Ovary (tissue), 9 donors: ENCODE data around the gene NUDT9. TPM values are rescaled to one million over a fixed set of nuclear protein-coding genes. Genes with fewer than 3 reads are reported as not detected.

Experiments
- DNase-seq, 5 donors: peaks; one replicate each; pipeline ENCODE4 v3.0.0-alpha.2; 2019 to 2020
- H3K27ac ChIP-seq, 2 donors: fragments of 200-600 bp; one replicate each; pipeline versions ENCODE4 v1.5.1 to v1.8.0; 2019 to 2022
- H3K27me3 ChIP-seq: fragments of 200-600 bp; one replicate; pipeline ENCODE4 v1.8.0; 2022
- H3K36me3 ChIP-seq: fragments of 200-600 bp; sonication (generic); one replicate; pipeline ENCODE4 v1.5.1; 2019
- H3K4me1 ChIP-seq: one replicate; pipeline ENCODE4 v1.8.1; 2013; ENCODE audit warnings: mild to moderate bottlenecking, moderate library complexity; ENCODE audit not compliant: insufficient read depth
- H3K4me3 ChIP-seq: fragments of 200-600 bp; sonication (generic); one replicate; pipeline ENCODE4 v1.5.1; 2017
- H3K9me3 ChIP-seq, 2 donors: fragments of 200-600 bp in 1 of 2; sonication (generic) in 1 of 2; one replicate each; pipeline versions ENCODE4 v1.5.1 to v1.8.1; 2013 to 2019; ENCODE audit warnings: mild to moderate bottlenecking in 1 of 2, moderate library complexity in 1 of 2
- EP300 ChIP-seq: sonication (generic); formaldehyde crosslinking; IDR thresholded peaks from one replicate; pipeline ENCODE4 v1.6.1; 2017; ENCODE audit warnings: antibody characterized with exemption
- POLR2A ChIP-seq: fragments of 450-650 bp; IDR thresholded peaks from one replicate; pipeline ENCODE4 v1.6.1; 2017; ENCODE audit warnings: antibody characterized with exemption, mild to moderate bottlenecking, moderate library complexity
- WGBS, 3 donors: extraction: QIAGEN DNeasy Blood & Tissue Kit in 1 of 3; methylation state at CpG; one replicate each; pipeline versions ENCODE4 v1.1.5 to v1.1.7; 2013 to 2017; 5-methylcytosine and 5-hydroxymethylcytosine counted together
- intact Hi-C, 4 donors: fragments of 100-400 bp; cut with DNase I; formaldehyde crosslinking; loops; one replicate each; pipeline versions ENCODE4 v1.11.0 to v1.15.1; 2022 to 2023
- polyA plus RNA-seq, 2 donors: library from polyadenylated mRNA; stranded (reverse); fragments of 200-250 nt in 1 of 2; fragments of 350-450 nt in 1 of 2; fragmentation: Illumina TruSeq in 1 of 2; extraction: RNeasy Lipid Tissue Mini Kit (QIAGEN cat#74804) in 1 of 2; gene quantifications; one replicate each; pipeline ENCODE4 v1.2.3, GENCODE V29; 2013 to 2014
- total RNA-seq, 7 donors: library from RNA; depleted of rRNA in 2 of 7; stranded (reverse); fragments of >200 nt in 2 of 7; fragmentation: NEBNext Ultra II Directional in 3 of 7; extraction: Animal tissue kit (Norgen Biotek cat#: 25700) in 3 of 7; gene quantifications; one replicate each; pipeline versions ENCODE4 v1.1.0 to v1.2.4, GENCODE V29; 2016 to 2023
- TF ChIP-seq, protein P1 (sequence below), 3 donors: fragments of 450-650 bp in 2 of 3; fragments of 200-600 bp in 1 of 3; IDR thresholded peaks; one replicate each; pipeline versions ENCODE4 v1.5.1 to v1.8.0; 2016 to 2022; ENCODE audit warnings: antibody characterized with exemption in 3 of 3, mild to moderate bottlenecking in 1 of 3
- donor health status: DM: no; HTN: no; CAD: no; lungs with moderate emphysema.
- donor health status: DM: no; HTN: no; CAD: no.
- donor health status: Bipolar disorder and iron deficiency.
- donor health status: DM: yes; HTN: yes; CAD: no.
- donor health status: DM: no; HTN: no; CAD: no.
- donor health status: DM: yes; HTN: yes; CAD: no.

Gene NUDT9
- total and polyA plus RNA-seq, 9 donors = 14.1 to 44.6 (median 30.0) TPM

DNA sequence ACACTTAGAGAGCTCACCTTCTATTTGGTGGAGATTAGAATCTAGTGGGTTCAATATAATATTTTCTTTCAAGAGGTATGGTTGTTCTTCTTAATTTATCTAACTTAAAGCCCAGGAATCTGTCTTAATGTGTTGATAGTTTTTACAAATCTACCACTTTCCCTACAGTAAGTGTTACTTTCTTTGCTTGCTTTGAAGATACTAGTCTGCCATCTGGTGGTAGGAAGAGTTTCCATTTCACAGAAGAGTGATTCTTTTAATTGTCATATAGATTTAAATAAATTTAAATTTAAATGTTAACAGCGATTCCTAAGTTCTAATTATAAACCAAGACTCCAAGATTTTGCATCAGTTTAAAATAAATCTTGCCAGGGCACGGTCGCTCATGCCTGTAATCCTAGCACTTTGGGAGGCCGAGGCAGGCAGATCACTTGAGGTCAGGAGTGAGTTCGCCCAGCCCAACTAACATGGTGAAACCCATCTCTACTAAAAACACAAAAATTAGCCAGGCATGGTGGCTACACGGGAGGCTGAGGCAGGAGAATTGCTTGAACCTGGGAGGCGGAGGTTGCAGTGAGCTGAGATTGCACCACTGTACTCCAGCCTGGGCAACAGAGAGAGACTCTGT is 43.5 kb downstream of the NUDT9 start:
- Histone ChIP-seq H3K27ac (no peak overlapping the region), H3K27me3 (no peaks in the 10 kb centered on the region), H3K4me1 (no peaks in the 10 kb centered on the region), H3K36me3 (no peaks in the 10 kb centered on the region), H3K4me3 (no peak overlapping the region), H3K9me3 (no peaks in the 10 kb centered on the region)
- intact Hi-C loops = loop anchor here in 1 of 4 donors (5.0 kb wide), 1 partner anchor 89 kb away; no protein-coding TSS in a partner anchor
- 46 to 60% (median 50%) methylated on average over 7 of the region's 7 CpGs for WGBS, 3 donors
- TF ChIP-seq, protein P1, sequence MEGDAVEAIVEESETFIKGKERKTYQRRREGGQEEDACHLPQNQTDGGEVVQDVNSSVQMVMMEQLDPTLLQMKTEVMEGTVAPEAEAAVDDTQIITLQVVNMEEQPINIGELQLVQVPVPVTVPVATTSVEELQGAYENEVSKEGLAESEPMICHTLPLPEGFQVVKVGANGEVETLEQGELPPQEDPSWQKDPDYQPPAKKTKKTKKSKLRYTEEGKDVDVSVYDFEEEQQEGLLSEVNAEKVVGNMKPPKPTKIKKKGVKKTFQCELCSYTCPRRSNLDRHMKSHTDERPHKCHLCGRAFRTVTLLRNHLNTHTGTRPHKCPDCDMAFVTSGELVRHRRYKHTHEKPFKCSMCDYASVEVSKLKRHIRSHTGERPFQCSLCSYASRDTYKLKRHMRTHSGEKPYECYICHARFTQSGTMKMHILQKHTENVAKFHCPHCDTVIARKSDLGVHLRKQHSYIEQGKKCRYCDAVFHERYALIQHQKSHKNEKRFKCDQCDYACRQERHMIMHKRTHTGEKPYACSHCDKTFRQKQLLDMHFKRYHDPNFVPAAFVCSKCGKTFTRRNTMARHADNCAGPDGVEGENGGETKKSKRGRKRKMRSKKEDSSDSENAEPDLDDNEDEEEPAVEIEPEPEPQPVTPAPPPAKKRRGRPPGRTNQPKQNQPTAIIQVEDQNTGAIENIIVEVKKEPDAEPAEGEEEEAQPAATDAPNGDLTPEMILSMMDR (IDR thresholded peaks at IDR 0.05) = peak; percentile 25 to 68 (median 38)
- TF ChIP-seq EP300 = no peak
- DNase-seq = no peak

DNA sequence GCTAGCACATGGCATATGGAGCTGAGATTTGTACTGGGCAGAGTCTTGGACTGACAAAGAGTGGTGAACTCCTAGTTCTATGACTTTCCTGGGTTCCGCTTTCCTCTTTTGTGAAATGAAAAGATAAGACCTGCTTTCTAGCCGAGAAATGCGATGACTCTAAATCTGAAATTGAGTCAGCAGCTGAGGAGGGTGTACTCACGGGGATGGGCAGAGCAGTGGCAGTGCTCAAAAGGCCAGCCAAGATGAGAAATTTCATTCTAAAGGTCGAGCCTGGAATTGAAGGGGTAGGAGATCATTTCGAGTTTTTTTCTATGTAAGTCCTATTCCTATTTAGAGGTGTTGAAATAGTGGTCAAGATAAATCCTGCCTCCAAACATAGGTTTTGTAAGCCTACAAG is 47.0 kb downstream of the NUDT9 start:
- no peak for DNase-seq
- TF ChIP-seq EP300 (no peak), POLR2A (no peak)
- TF ChIP-seq, protein P1 (IDR thresholded peaks at IDR 0.05) = no peak
- WGBS, 3 donors = 32 to 63% (median 61%) methylated on average over 6 of the region's 6 CpGs
- H3K9me3 ChIP-seq = no peaks in the 10 kb centered on the region
- no peak overlapping the region for H3K4me3 ChIP-seq
- H3K36me3 ChIP-seq = no peaks in the 10 kb centered on the region
- H3K4me1 ChIP-seq = no peaks in the 10 kb centered on the region
- H3K27ac ChIP-seq = no peak overlapping the region
- intact Hi-C loops = loop anchor here in 1 of 4 donors (5.0 kb wide), 1 partner anchor 92 kb away; no protein-coding TSS in a partner anchor
- no peaks in the 10 kb centered on the region for H3K27me3 ChIP-seq

DNA sequence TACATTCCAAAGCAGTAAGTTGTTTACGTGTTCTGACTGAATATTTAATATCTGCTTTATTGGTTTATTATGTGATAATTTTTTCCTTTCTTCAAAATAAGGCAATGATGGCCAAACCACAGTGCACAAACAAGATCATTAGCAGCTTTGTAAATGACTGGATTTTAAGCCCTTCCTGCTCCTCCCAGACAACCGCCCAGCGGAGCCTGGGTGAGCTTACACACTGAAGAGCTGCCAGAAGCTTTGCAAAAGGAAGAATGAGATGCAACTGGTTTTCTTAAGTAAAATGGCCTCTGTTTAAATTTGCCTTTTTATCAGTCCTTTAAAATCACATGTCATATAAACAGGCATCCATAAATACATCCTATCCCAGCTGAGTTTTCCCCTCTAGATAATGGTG is 54.6 kb downstream of the NUDT9 start:
- H3K36me3 ChIP-seq = no peaks in the 10 kb centered on the region
- intact Hi-C loops = no loop called here
- WGBS, 3 donors = 31 to 49% (median 46%) methylated on average over 3 of the region's 3 CpGs
- no peak for TF ChIP-seq EP300
- TF ChIP-seq, protein P1 (IDR thresholded peaks at IDR 0.05) = no peak
- no peak for TF ChIP-seq POLR2A
- no peak for DNase-seq
- no peak overlapping the region for H3K27ac ChIP-seq
- H3K9me3 ChIP-seq = no peaks in the 10 kb centered on the region
- H3K27me3 ChIP-seq = no peaks in the 10 kb centered on the region
- no peaks in the 10 kb centered on the region for H3K4me1 ChIP-seq
- H3K4me3 ChIP-seq = no peak overlapping the region

DNA sequence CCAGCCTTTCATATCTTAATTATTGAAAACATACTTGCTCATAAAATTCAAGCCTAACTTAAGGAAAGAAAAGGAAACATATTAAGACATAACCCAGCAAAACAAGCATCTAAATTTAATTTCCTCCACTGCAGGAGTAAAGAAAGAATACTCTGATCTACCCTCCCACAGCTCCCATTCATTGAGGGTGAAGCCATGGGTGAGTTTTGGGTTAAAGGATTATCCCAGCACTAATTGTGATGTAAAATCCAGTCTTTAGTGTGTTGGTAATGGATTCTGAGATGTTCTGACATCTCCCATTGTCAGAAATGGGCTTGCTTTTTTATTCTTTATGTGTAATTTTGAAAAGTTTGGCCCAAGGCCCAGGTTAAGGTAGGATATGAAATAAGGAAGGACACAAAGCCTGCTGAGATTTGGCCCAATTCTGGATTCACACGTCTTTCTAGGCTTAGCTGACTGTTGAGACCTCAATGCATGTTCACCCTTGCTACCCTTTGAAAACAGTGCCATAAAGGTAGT is 56.4 kb downstream of the NUDT9 start:
- H3K4me3 ChIP-seq = no peak overlapping the region
- no peak overlapping the region for H3K27ac ChIP-seq
- DNase-seq = no peak
- no peaks in the 10 kb centered on the region for H3K4me1 ChIP-seq
- H3K27me3 ChIP-seq = no peaks in the 10 kb centered on the region
- no peaks in the 10 kb centered on the region for H3K36me3 ChIP-seq
- no peaks in the 10 kb centered on the region for H3K9me3 ChIP-seq
- WGBS, 3 donors = 81 to 93% (median 91%) methylated on average over 1 of the region's 1 CpG
- intact Hi-C loops = no loop called here
- TF ChIP-seq POLR2A (no peak), EP300 (no peak)
- TF ChIP-seq, protein P1 (IDR thresholded peaks at IDR 0.05) = no peak
